IMR-90 (cell line): Measurements from ENCODE around the gene RSRC1. TPM values are rescaled to one million over a fixed set of nuclear protein-coding genes. Genes with fewer than 3 reads are reported as not detected.

Source experiments
- ATAC-seq: fragments of 200-7000 bp; cut with Tn5 transposase; 2 replicates; pipeline ENCODE4 v1.9.1; 2020; ENCODE audit warnings: low read depth, mild to moderate bottlenecking, moderate library complexity
- BruUV-seq: library from RNA; stranded (reverse); fragments of 400-500 nt; replicated peaks from 2 replicates; lab custom pipeline; 2021; lab: Mats Ljungman, UMichigan
- CTCF ChIA-PET: fragments of 300-600 bp; formaldehyde crosslinking; extraction: SDS; loops from one replicate; lab custom pipeline; 2021; ENCODE audit warnings: antibody characterized with exemption; lab: Yijun Ruan, JAX
- POLR2A ChIA-PET: fragments of 300-600 bp; sonication (Branson Sonifier 250); formaldehyde crosslinking; loops from one replicate; lab custom pipeline; 2022; ENCODE audit warnings: antibody characterized with exemption; ENCODE audit not compliant: unreplicated experiment; lab: Charles Lee
- DNase-seq: peaks from one replicate; pipeline ENCODE4 v3.0.0; 2013
- H2AFZ ChIP-seq: replicated peaks from 2 replicates; pipeline ENCODE3; 2013; ENCODE audit warnings: low read length, mild to moderate bottlenecking; ENCODE audit not compliant: poor library complexity
- H2AK5ac ChIP-seq: 2 replicates; pipeline ENCODE4 v1.6.1; 2013; ENCODE audit warnings: low read depth, low read length, inconsistent platforms
- H2AK9ac ChIP-seq: replicated peaks from 2 replicates; pipeline ENCODE3; 2013; ENCODE audit warnings: mild to moderate bottlenecking, low read depth, low read length, moderate library complexity; ENCODE audit not compliant: poor library complexity
- H2BK120ac ChIP-seq: 2 replicates; pipeline ENCODE4 v1.6.1; 2013; ENCODE audit warnings: low read depth, low read length, inconsistent platforms
- H2BK15ac ChIP-seq: 3 replicates; pipeline ENCODE4 v1.6.1; 2013; ENCODE audit warnings: low read depth, low read length, inconsistent platforms
- H2BK20ac ChIP-seq: 2 replicates; pipeline ENCODE4 v1.6.1; 2013; ENCODE audit warnings: low read depth, mild to moderate bottlenecking, inconsistent platforms, low read length, moderate library complexity
- H2BK5ac ChIP-seq: 2 replicates; pipeline ENCODE4 v1.6.1; 2013; ENCODE audit warnings: mild to moderate bottlenecking, low read depth, low read length, inconsistent platforms; ENCODE audit not compliant: poor library complexity, severe bottlenecking
- H3K14ac ChIP-seq: replicated peaks from 2 replicates; pipeline ENCODE4 v1.6.1; 2013; ENCODE audit warnings: low read depth, low read length, inconsistent platforms
- H3K18ac ChIP-seq: 2 replicates; pipeline ENCODE4 v1.6.1; 2013; ENCODE audit warnings: low read depth, low read length, control low read depth
- H3K23ac ChIP-seq: 2 replicates; pipeline ENCODE4 v1.6.1; 2013; ENCODE audit warnings: low read depth, low read length, inconsistent platforms
- H3K27ac ChIP-seq: 2 replicates; pipeline ENCODE4 v1.5.1; 2013; ENCODE audit warnings: mild to moderate bottlenecking, control low read depth, low read length; ENCODE audit not compliant: insufficient read depth
- H3K27me3 ChIP-seq: 2 replicates; pipeline ENCODE4 v1.6.1; 2013; ENCODE audit warnings: low read length; ENCODE audit not compliant: control insufficient read depth, insufficient read depth
- H3K36me3 ChIP-seq: 2 replicates; pipeline ENCODE4 v1.6.1; 2013; ENCODE audit warnings: low read length, mixed read lengths; ENCODE audit not compliant: control insufficient read depth, insufficient read depth
- H3K4ac ChIP-seq: 2 replicates; pipeline ENCODE4 v1.6.1; 2013; ENCODE audit warnings: low read depth, low read length, inconsistent platforms
- H3K4me1 ChIP-seq: 2 replicates; pipeline ENCODE4 v1.6.1; 2013; ENCODE audit warnings: low read length, mixed read lengths; ENCODE audit not compliant: control insufficient read depth, insufficient read depth
- H3K4me2 ChIP-seq: 2 replicates; pipeline ENCODE4 v1.6.1; 2013; ENCODE audit warnings: low read depth, mild to moderate bottlenecking, control low read depth, low read length, moderate library complexity
- H3K4me3 ChIP-seq: 2 replicates; pipeline ENCODE4 v1.5.1; 2013; ENCODE audit warnings: low read depth, mild to moderate bottlenecking, control low read depth, low read length, moderate library complexity; ENCODE audit not compliant: insufficient read depth
- H3K56ac ChIP-seq: 2 replicates; pipeline ENCODE4 v1.6.1; 2013; ENCODE audit warnings: low read length, inconsistent platforms; ENCODE audit not compliant: insufficient read depth; ENCODE audit errors: extremely low read depth
- H3K79me1 ChIP-seq, 2 experiments: 2 replicates each; pipeline ENCODE4 v1.6.1; 2013; ENCODE audit warnings: low read length in 2 of 2, inconsistent platforms in 1 of 2, low read depth in 1 of 2
- H3K9ac ChIP-seq: 2 replicates; pipeline ENCODE4 v1.6.1; 2013; ENCODE audit warnings: low read depth, low read length, control low read depth
- H3K9me1 ChIP-seq: 2 replicates; pipeline ENCODE4 v1.6.1; 2013; ENCODE audit warnings: low read length, inconsistent platforms; ENCODE audit not compliant: insufficient read depth
- H3K9me3 ChIP-seq: 2 replicates; pipeline ENCODE4 v1.6.1; 2013; ENCODE audit warnings: low read length; ENCODE audit not compliant: control insufficient read depth, insufficient read depth
- H4K20me1 ChIP-seq: 2 replicates; pipeline ENCODE4 v1.6.1; 2013; ENCODE audit warnings: low read length, inconsistent platforms; ENCODE audit not compliant: insufficient read depth
- H4K5ac ChIP-seq: 2 replicates; pipeline ENCODE4 v1.6.1; 2013; ENCODE audit warnings: mild to moderate bottlenecking, low read depth, low read length, control low read depth
- H4K8ac ChIP-seq, 2 experiments: 2 replicates each; pipeline ENCODE4 v1.6.1; 2013; ENCODE audit warnings: low read depth in 2 of 2, low read length in 2 of 2, control low read depth in 1 of 2, inconsistent platforms in 1 of 2
- H4K91ac ChIP-seq: 2 replicates; pipeline ENCODE4 v1.6.1; 2013; ENCODE audit warnings: low read depth, low read length, inconsistent platforms; ENCODE audit not compliant: insufficient read depth
- BHLHE40 ChIP-seq: fragments of 150-350 bp; IDR thresholded peaks from 2 replicates; pipeline ENCODE4 v1.6.1; 2016; ENCODE audit warnings: mild to moderate bottlenecking, low read depth, low read length
- CHD1 ChIP-seq: IDR thresholded peaks from 2 replicates; pipeline ENCODE4 v1.6.1; 2012; ENCODE audit warnings: low read depth, low read length, improper control_type of control experiment
- CTCF ChIP-seq: conservative IDR thresholded peaks from 2 replicates; pipeline ENCODE4 v1.5.1; 2012; ENCODE audit warnings: mild to moderate bottlenecking, low read depth, low read length, improper control_type of control experiment
- FOS ChIP-seq: fragments of 150-350 bp; IDR thresholded peaks from 2 replicates; pipeline ENCODE4 v1.6.1; 2016; ENCODE audit warnings: low read depth, low read length
- MAFK ChIP-seq: IDR thresholded peaks from 2 replicates; pipeline ENCODE4 v1.6.1; 2012; ENCODE audit warnings: low read depth, low read length, improper control_type of control experiment
- MAZ ChIP-seq: IDR thresholded peaks from 2 replicates; pipeline ENCODE4 v1.6.1; 2012; ENCODE audit warnings: low read depth, mild to moderate bottlenecking, low read length, improper control_type of control experiment, moderate library complexity, borderline replicate concordance
- NFE2L2 ChIP-seq: fragments of 150-350 bp; IDR thresholded peaks from 2 replicates; pipeline ENCODE4 v1.6.1; 2016; ENCODE audit warnings: low read depth, mild to moderate bottlenecking, low read length
- RAD21 ChIP-seq: IDR thresholded peaks from 2 replicates; pipeline ENCODE4 v1.6.1; 2012; ENCODE audit warnings: low read length, improper control_type of control experiment
- RCOR1 ChIP-seq: IDR thresholded peaks from 2 replicates; pipeline ENCODE4 v1.6.1; 2012; ENCODE audit warnings: mild to moderate bottlenecking, low read length, improper control_type of control experiment; ENCODE audit not compliant: insufficient replicate concordance
- RFX5 ChIP-seq: IDR thresholded peaks from 2 replicates; pipeline ENCODE4 v1.8.0; 2012; ENCODE audit warnings: low read depth, mild to moderate bottlenecking, low read length, moderate library complexity
- SMC3 ChIP-seq: fragments of 150-350 bp; IDR thresholded peaks from 2 replicates; pipeline ENCODE4 v1.6.1; 2016; ENCODE audit warnings: low read depth, mild to moderate bottlenecking, antibody characterized with exemption, low read length, moderate library complexity
- WGBS, 2 experiments: methylation state at CpG; one replicate each; pipeline versions ENCODE4 v1.1.5 to v1.1.7; 2013; ENCODE audit warnings: missing lambda C conversion rate in 2 of 2; ENCODE audit not compliant: insufficient read length in 1 of 2; ENCODE audit errors: extremely low coverage in 2 of 2; 5-methylcytosine and 5-hydroxymethylcytosine counted together
- dilution Hi-C: fragments of 300-500 bp; cut with HindIII; formaldehyde crosslinking; loops from one replicate; pipeline ENCODE4 v1.14.3; 2018; ENCODE audit warnings: low sequenced_read_pairs; ENCODE audit not compliant: unreplicated experiment
- in situ Hi-C: fragments of 300-500 bp; cut with MboI; formaldehyde crosslinking; loops from 3 replicates; pipeline ENCODE4 v1.14.3; 2019; ENCODE audit warnings: low sequenced_read_pairs, inconsistent platforms, mixed read lengths
- intact Hi-C: fragments of 100-400 bp; cut with micrococcal nuclease; formaldehyde crosslinking; loops from 2 replicates; pipeline ENCODE4 v1.10.0; 2022
- polyA plus RNA-seq, 3 experiments: library from polyadenylated mRNA; depleted of rRNA; stranded (reverse); fragments of >200 nt; gene quantifications; 2 replicates each; pipeline ENCODE4 v1.2.3, GENCODE V29; 2012; ENCODE audit warnings: low replicate concordance in 1 of 3
- total RNA-seq: library from RNA; depleted of rRNA; stranded (reverse); fragments of >200 nt; gene quantifications from 2 replicates; pipeline ENCODE4 v1.2.3, GENCODE V29; 2012
- TF ChIP-seq, protein P1 (sequence below): fragments of 150-350 bp; IDR thresholded peaks from 2 replicates; pipeline ENCODE4 v1.6.1; 2017; ENCODE audit warnings: mild to moderate bottlenecking, antibody characterized with exemption, low read length, low read depth

The RSRC1 gene
- total and polyA plus RNA-seq, 2 of the 4 experiments (the other 2 are of a cell fraction), result 3.8 to 41.8 TPM

- no peak overlapping the region for H3K9ac ChIP-seq
- intact Hi-C loops (no loop called here), dilution Hi-C loops (no loop called here), in situ Hi-C loops (no loop called here)
- ATAC-seq, result no peak; the same call in 1 of the 2 replicates
- no peak overlapping the region for H3K18ac ChIP-seq
- WGBS, 2 experiments, result no CpG with 5 or more reads among the region's 2 CpGs
- H3K4me3 ChIP-seq, result no peak overlapping the region
- H4K20me1 ChIP-seq, result no peaks in the 10 kb centered on the region
- H2BK20ac ChIP-seq, result no peak overlapping the region
- no peaks in the 10 kb centered on the region for H3K9me1 ChIP-seq
- H3K36me3 ChIP-seq, result no peaks in the 10 kb centered on the region
- H3K79me1 ChIP-seq, result no peaks in the 10 kb centered on the region; a peak in 1 of 4 replicates
- H2AK9ac ChIP-seq, result no peak overlapping the region
- no peak overlapping the region for H4K8ac ChIP-seq
- peak; percentile 43 for DNase-seq
- no peak overlapping the region for H3K14ac ChIP-seq
- no peak overlapping the region for H4K5ac ChIP-seq
- POLR2A ChIA-PET, result no interaction called here
- BruUV-seq, result no TSS peak
- CTCF ChIA-PET, result interaction anchor here (0.5 kb wide), 1 partner anchor 1514 kb away, joined by 3 read pairs; no protein-coding TSS in a partner anchor
- no peak overlapping the region for H3K27ac ChIP-seq
- H3K4me2 ChIP-seq, result no peak overlapping the region
- H2AK5ac ChIP-seq, result no peak overlapping the region
- peaks cover 3% of the 10 kb centered on the region; the same call in 1 of the 2 replicates for H3K4me1 ChIP-seq
- no peak overlapping the region for H3K4ac ChIP-seq
- H3K23ac ChIP-seq, result no peak overlapping the region
- H4K91ac ChIP-seq, result no peak overlapping the region
- no peak for TF ChIP-seq RCOR1
- no peak for TF ChIP-seq MAFK
- TF ChIP-seq, protein P1, sequence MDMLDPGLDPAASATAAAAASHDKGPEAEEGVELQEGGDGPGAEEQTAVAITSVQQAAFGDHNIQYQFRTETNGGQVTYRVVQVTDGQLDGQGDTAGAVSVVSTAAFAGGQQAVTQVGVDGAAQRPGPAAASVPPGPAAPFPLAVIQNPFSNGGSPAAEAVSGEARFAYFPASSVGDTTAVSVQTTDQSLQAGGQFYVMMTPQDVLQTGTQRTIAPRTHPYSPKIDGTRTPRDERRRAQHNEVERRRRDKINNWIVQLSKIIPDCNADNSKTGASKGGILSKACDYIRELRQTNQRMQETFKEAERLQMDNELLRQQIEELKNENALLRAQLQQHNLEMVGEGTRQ, result no peak
- no peak for TF ChIP-seq RFX5
- TF ChIP-seq RAD21, result no peak
- TF ChIP-seq CHD1, result no peak
- TF ChIP-seq MAZ, result no peak
- no peak for TF ChIP-seq FOS
- TF ChIP-seq CTCF, result no peak
- TF ChIP-seq NFE2L2, result no peak
- no peak for TF ChIP-seq SMC3
- no peak for TF ChIP-seq BHLHE40
- no peak overlapping the region for H2BK5ac ChIP-seq
- no peak overlapping the region for H2BK120ac ChIP-seq
- no peak overlapping the region for H3K56ac ChIP-seq
- no peaks in the 10 kb centered on the region for H3K27me3 ChIP-seq
- no peak overlapping the region for H2BK15ac ChIP-seq
- H2AFZ ChIP-seq, result no peak overlapping the region
- no peaks in the 10 kb centered on the region for H3K9me3 ChIP-seq
Measured at GRCh38 chr3:158488670-158489069, 378.8 kb downstream of the RSRC1 start.
